OCI-LY1 (cell line): ENCODE measurements around the gene XPO1.

Experiments used
- CTCF ChIP-seq: fragments of 200-600 bp; sonication (generic), shearing (Covaris generic); IDR thresholded peaks from 2 replicates; pipeline ENCODE4 v1.5.1; 2017; ENCODE audit warnings: mild to moderate bottlenecking, antibody characterized with exemption, low read length, moderate library complexity, mixed read lengths
- EZH2 ChIP-seq: fragments of 200-600 bp; sonication (generic), shearing (Covaris generic); IDR thresholded peaks from 2 replicates; pipeline ENCODE4 v1.8.0; 2017; ENCODE audit warnings: borderline replicate concordance, mixed run types, mild to moderate bottlenecking, antibody characterized with exemption, low read length, moderate library complexity, mixed read lengths

GRCh38 chr2:61585383-61585782 lies 47.2 kb upstream of the XPO1 start:
- TF ChIP-seq CTCF, result no peak
- TF ChIP-seq EZH2, result no peak
